Colonic mucosa (tissue), 4 donors: ENCODE measurements around the gene HMGCS2. TPM values are rescaled to one million over a fixed set of nuclear protein-coding genes. Genes with fewer than 3 reads are reported as not detected.

Source experiments
- DNase-seq: peaks from one replicate; pipeline ENCODE4 v3.0.0-alpha.2; 2020
- H3K27ac ChIP-seq: fragments of 200-600 bp; one replicate; pipeline ENCODE4 v1.8.0; 2021
- H3K27me3 ChIP-seq: fragments of 200-600 bp; one replicate; pipeline ENCODE4 v1.8.0; 2021
- H3K36me3 ChIP-seq: fragments of 200-600 bp; one replicate; pipeline ENCODE4 v1.8.0; 2021
- H3K4me1 ChIP-seq: fragments of 200-600 bp; one replicate; pipeline ENCODE4 v1.8.0; 2021; ENCODE audit warnings: mild to moderate bottlenecking
- H3K4me3 ChIP-seq: fragments of 200-600 bp; one replicate; pipeline ENCODE4 v1.8.0; 2021
- H3K9ac ChIP-seq, 2 donors: one replicate each; pipeline ENCODE4 v1.7.0; 2013; ENCODE audit warnings: control low read depth in 2 of 2, low read depth in 2 of 2, low read length in 2 of 2
- H3K9me3 ChIP-seq: fragments of 200-600 bp; one replicate; pipeline ENCODE4 v1.8.0; 2021
- CTCF ChIP-seq: fragments of 200-600 bp; IDR thresholded peaks from one replicate; pipeline ENCODE4 v1.8.0; 2022; ENCODE audit warnings: antibody characterized with exemption, mild to moderate bottlenecking
- intact Hi-C: fragments of 100-400 bp; cut with DNase I; formaldehyde crosslinking; loops from one replicate; pipeline ENCODE4 v1.14.1; 2022
- total RNA-seq, 2 donors: library from RNA; stranded (reverse); fragmentation: NEBNext Ultra II Directional in 1 of 2; extraction: Animal tissue kit (Norgen Biotek cat#: 25700) in 1 of 2; gene quantifications; one replicate each; pipeline ENCODE4 v1.2.1, GENCODE V29; 2021
- donor health status: healthy.
- donor health status: DM: no; HTN: no; CAD: no.
- donor health status: DM: no; HTN: no; CAD: no.

The HMGCS2 gene
- 100 to 1,000 TPM; 271 to 374 TPM for total RNA-seq

GRCh38 chr1:119768778-119769177, at the start of gene HMGCS2:
TSS of gene HMGCS2 (minus strand) at chr1:119768905. CDS start at chr1:119768844, 61 bp downstream.
- Histone ChIP-seq H3K4me3 (peak within 1 kb of the TSS; percentile 16), H3K27me3 (no peaks in the 10 kb centered on the region), H3K36me3 (no peaks in the 10 kb centered on the region), H3K9ac (peak within 1 kb of the TSS; percentile 67 to 99), H3K9me3 (no peaks in the 10 kb centered on the region), H3K27ac (peak within 1 kb of the TSS; percentile 75), H3K4me1 (no peaks in the 10 kb centered on the region)
- intact Hi-C loops, result no loop called here
- no peak for TF ChIP-seq CTCF
- peak; percentile 90 for DNase-seq

DNA sequence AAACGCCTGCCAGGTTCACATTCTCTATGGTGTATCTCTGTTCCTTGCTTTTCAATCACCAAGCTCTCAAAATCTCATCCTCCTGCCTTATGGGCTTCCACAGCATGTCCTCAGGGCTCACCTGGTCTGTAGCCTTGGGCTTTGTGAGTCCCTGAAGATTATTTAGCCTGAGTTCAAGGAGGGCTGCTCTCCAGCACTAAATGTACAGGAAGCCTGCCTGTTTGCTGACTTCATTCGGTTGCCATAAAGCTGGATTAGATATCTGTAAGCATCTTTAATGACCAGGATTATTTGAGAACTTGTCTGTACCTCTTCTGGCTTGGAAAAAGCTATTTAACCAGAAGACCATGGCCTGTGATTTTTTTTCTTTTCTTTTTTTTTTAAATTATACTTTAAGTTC, 49.5 kb upstream of the HMGCS2 start:
- H3K27ac ChIP-seq, result no peak overlapping the region
- H3K9me3 ChIP-seq, result no peaks in the 10 kb centered on the region
- H3K27me3 ChIP-seq, result no peaks in the 10 kb centered on the region
- H3K9ac ChIP-seq, result no peak overlapping the region
- no peak overlapping the region for H3K4me3 ChIP-seq
- intact Hi-C loops, result no loop called here
- no peaks in the 10 kb centered on the region for H3K36me3 ChIP-seq
- DNase-seq, result no peak
- H3K4me1 ChIP-seq, result peaks cover 3% of the 10 kb centered on the region
- no peak for TF ChIP-seq CTCF

- intact Hi-C loops, result no loop called here
- no peak overlapping the region for H3K9ac ChIP-seq
- DNase-seq, result peak; percentile 73
- H3K4me1 ChIP-seq, result peaks cover 3% of the 10 kb centered on the region
- H3K9me3 ChIP-seq, result no peaks in the 10 kb centered on the region
- H3K36me3 ChIP-seq, result no peaks in the 10 kb centered on the region
- TF ChIP-seq CTCF, result no peak
- no peaks in the 10 kb centered on the region for H3K27me3 ChIP-seq
- H3K4me3 ChIP-seq, result no peak overlapping the region
- peak overlapping the region; percentile 69 for H3K27ac ChIP-seq
Measured at GRCh38 chr1:119816407-119816806, 47.7 kb upstream of the HMGCS2 start.

DNA sequence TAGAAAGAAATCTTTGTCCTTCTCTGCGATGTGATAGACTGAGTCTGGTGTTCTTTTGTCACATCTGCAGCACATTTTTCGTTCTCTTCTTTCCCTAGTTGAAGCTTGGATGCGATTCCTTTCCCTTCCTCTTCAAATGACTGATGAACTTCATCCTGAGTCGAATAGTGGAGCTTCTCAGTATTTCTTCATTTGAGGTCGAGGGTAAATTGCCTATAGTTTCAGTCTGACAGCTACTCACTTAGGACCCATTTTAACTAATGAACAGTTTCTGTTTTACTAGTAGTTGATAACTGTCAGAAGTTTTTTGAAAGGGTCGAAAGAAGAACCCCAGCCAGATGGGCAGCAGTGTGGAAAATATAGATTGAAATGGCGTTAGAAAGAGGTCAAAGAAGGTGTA, 47.2 kb upstream of the HMGCS2 start:
- no peak for TF ChIP-seq CTCF

DNA sequence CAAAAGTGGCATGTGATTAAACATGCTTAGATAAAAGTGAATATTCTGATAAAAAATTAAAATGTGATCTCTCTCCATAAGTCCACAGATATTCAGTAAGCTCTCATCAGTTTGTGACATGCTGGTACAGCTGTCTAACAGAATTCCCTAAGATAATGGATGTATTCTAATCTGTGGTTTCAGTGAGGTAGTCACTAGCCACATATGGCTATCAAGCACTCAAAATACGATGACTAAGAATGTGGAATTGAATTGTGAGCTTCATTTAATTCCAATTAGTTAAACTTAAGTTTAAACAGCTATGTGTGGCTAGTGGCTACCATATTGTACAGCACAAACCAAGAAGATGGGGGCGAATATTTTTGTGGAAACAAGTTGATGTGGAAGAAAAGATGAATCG, 46.7 kb upstream of the HMGCS2 start:
- no peak for TF ChIP-seq CTCF
- H3K36me3 ChIP-seq, result no peaks in the 10 kb centered on the region
- intact Hi-C loops, result no loop called here
- no peak for DNase-seq
- no peaks in the 10 kb centered on the region for H3K9me3 ChIP-seq
- H3K4me3 ChIP-seq, result no peak overlapping the region
- no peak overlapping the region for H3K27ac ChIP-seq
- H3K27me3 ChIP-seq, result no peaks in the 10 kb centered on the region
- no peak overlapping the region for H3K9ac ChIP-seq
- peaks cover 3% of the 10 kb centered on the region for H3K4me1 ChIP-seq

More for the DNA sequence above, 47.2 kb upstream of the HMGCS2 start:
- Histone ChIP-seq H3K27ac (peak overlapping the region; percentile 39), H3K36me3 (no peaks in the 10 kb centered on the region), H3K9me3 (no peaks in the 10 kb centered on the region), H3K27me3 (no peaks in the 10 kb centered on the region), H3K4me3 (no peak overlapping the region), H3K4me1 (peaks cover 3% of the 10 kb centered on the region), H3K9ac (no peak overlapping the region)
- intact Hi-C loops, result no loop called here
- no peak for DNase-seq

DNA sequence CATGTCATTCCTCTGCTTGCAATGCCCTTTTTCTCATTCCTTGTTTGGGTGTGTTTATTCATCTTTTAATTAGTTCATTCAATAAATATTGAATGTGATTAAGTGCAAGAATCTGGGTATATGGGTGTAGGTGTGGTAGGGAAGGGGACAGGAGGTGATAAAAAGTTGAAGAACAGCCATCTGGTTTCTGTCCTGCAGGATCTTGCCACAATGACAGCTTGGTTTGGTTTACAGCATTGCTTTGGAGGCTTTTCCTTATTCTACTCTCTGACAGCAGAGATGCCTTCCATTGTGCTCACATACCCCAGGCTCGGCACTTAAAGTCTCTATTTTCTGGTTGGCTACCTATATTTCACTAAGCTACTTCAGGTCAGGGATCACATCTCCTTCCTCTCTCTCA, 45.6 kb upstream of the HMGCS2 start:
- TF ChIP-seq CTCF, result no peak
- Histone ChIP-seq H3K36me3 (no peaks in the 10 kb centered on the region), H3K9me3 (no peaks in the 10 kb centered on the region), H3K4me3 (no peak overlapping the region), H3K9ac (no peak overlapping the region), H3K4me1 (peaks cover 3% of the 10 kb centered on the region), H3K27me3 (no peaks in the 10 kb centered on the region), H3K27ac (no peak overlapping the region)
- intact Hi-C loops, result no loop called here
- DNase-seq, result no peak
